CD4-positive, CD25-positive, alpha-beta regulatory T cell (primary cell): Measurements from ENCODE around the gene FAM117A. TPM values are rescaled to one million over a fixed set of nuclear protein-coding genes. Genes with fewer than 3 reads are reported as not detected.
"Not testable (repeated sequence)": the region's sequence is repeated elsewhere in the genome, so short reads cannot be mapped to it uniquely, and the experiment has no call there.

Experiments used
- ATAC-seq, 2 donors: fragments of 150-1000 bp; cut with Tn5 transposase; one replicate each; pipeline ENCODE4 v1.10.0; 2021; ENCODE audit warnings: low read depth in 2 of 2, moderate number of reproducible peaks in 2 of 2, moderate library complexity in 1 of 2
- DNase-seq, 3 donors: peaks; one replicate each; pipeline versions ENCODE4 v3.0.0 to v3.0.0-alpha.2; 2012 to 2022; ENCODE audit warnings: mixed read lengths in 1 of 3
- H3K27ac ChIP-seq: one replicate; pipeline ENCODE4 v1.7.0; 2013; ENCODE audit warnings: mild to moderate bottlenecking, low read length; ENCODE audit not compliant: insufficient read depth, poor library complexity, severe bottlenecking
- H3K27me3 ChIP-seq: one replicate; pipeline ENCODE4 v1.7.0; 2013; ENCODE audit warnings: low read length; ENCODE audit not compliant: control insufficient read depth, insufficient read depth
- H3K36me3 ChIP-seq: one replicate; pipeline ENCODE4 v1.7.0; 2013; ENCODE audit warnings: mild to moderate bottlenecking, low read length, moderate library complexity; ENCODE audit not compliant: control insufficient read depth, insufficient read depth
- H3K4me1 ChIP-seq: 2 replicates; pipeline ENCODE4 v1.7.0; 2013; ENCODE audit warnings: mild to moderate bottlenecking, low read length; ENCODE audit not compliant: insufficient read depth, control insufficient read depth, poor library complexity, severe bottlenecking
- H3K4me3 ChIP-seq: one replicate; pipeline ENCODE4 v1.7.0; 2013; ENCODE audit warnings: low read depth, mild to moderate bottlenecking, low read length, moderate library complexity
- H3K9me3 ChIP-seq, 2 experiments: 1 replicate in 1 of 2; 2 replicates in 1 of 2; pipeline ENCODE4 v1.7.0; 2013; ENCODE audit warnings: low read length in 2 of 2, mild to moderate bottlenecking in 1 of 2, moderate library complexity in 1 of 2; ENCODE audit not compliant: control insufficient read depth in 2 of 2
- H3K27ac Mint-ChIP-seq, 3 donors: one replicate each; pipeline ENCODE4 v1.8.0; 2020 to 2022; ENCODE audit warnings: mild to moderate bottlenecking in 3 of 3, mixed read lengths in 3 of 3, moderate library complexity in 2 of 3
- H3K27me3 Mint-ChIP-seq: one replicate; pipeline ENCODE4 v1.8.0; 2022; ENCODE audit warnings: mild to moderate bottlenecking, mixed read lengths
- H3K36me3 Mint-ChIP-seq: one replicate; pipeline ENCODE4 v1.8.0; 2020; ENCODE audit warnings: mixed read lengths
- H3K4me1 Mint-ChIP-seq, 4 donors: one replicate each; pipeline ENCODE4 v1.8.0; 2020 to 2022; ENCODE audit warnings: mixed read lengths in 4 of 4, mild to moderate bottlenecking in 1 of 4
- H3K4me3 Mint-ChIP-seq, 4 donors: one replicate each; pipeline ENCODE4 v1.8.0; 2020 to 2022; ENCODE audit warnings: mild to moderate bottlenecking in 4 of 4, mixed read lengths in 4 of 4, moderate library complexity in 3 of 4
- H3K9me3 Mint-ChIP-seq, 7 donors: one replicate each; pipeline ENCODE4 v1.8.0; 2020 to 2022; ENCODE audit warnings: mixed read lengths in 7 of 7, mild to moderate bottlenecking in 3 of 7, moderate library complexity in 2 of 7
- polyA plus RNA-seq, 4 donors: library from polyadenylated mRNA; unstranded; fragments of 300-500 nt; fragmentation: Illumina TruSeq; gene quantifications; one replicate each; pipeline ENCODE4 v1.2.3, GENCODE V29; 2021
- total RNA-seq: library from RNA; stranded (reverse); gene quantifications from one replicate; pipeline ENCODE4 v1.2.3, GENCODE V29; 2022

The FAM117A gene
- total and polyA plus RNA-seq, 5 donors from 2014 or later = 49.0 to 83.3 (median 67.0) TPM

GRCh38 chr17:49725452-49726130 is 38.3 kb downstream of the FAM117A start:
- Mint-ChIP-seq H3K4me1 (peaks cover 13 to 74% (median 32%) of the 10 kb centered on the region in 4 donors), H3K27me3 (no peaks in the 10 kb centered on the region), H3K36me3 (peaks cover 27% of the 10 kb centered on the region), H3K4me3 (peak overlapping the region in 1 of 4 donors; percentile 24), H3K27ac (peak overlapping the region; percentile 82 to 90 (median 90)), H3K9me3 (no peaks in the 10 kb centered on the region)
- H3K4me1 ChIP-seq = peaks cover 33% of the 10 kb centered on the region
- H3K36me3 ChIP-seq = peaks cover 86% of the 10 kb centered on the region
- no peak for ATAC-seq
- no peak overlapping the region for H3K27ac ChIP-seq
- H3K27me3 ChIP-seq = no peaks in the 10 kb centered on the region
- no peak overlapping the region for H3K4me3 ChIP-seq
- DNase-seq = no peak
- no peaks in the 10 kb centered on the region for H3K9me3 ChIP-seq

GRCh38 chr17:49724552-49724951 is 39.4 kb downstream of the FAM117A start:
- Histone ChIP-seq H3K4me1 (peaks cover 22% of the 10 kb centered on the region), H3K36me3 (peaks cover 87% of the 10 kb centered on the region)
- Mint-ChIP-seq H3K27ac (peak overlapping the region in 2 of 3 donors; percentile 90), H3K4me1 (peaks cover 13 to 65% (median 27%) of the 10 kb centered on the region in 4 donors), H3K36me3 (peaks cover 35% of the 10 kb centered on the region)
- not testable (repeated sequence) for H3K27me3 Mint-ChIP-seq, H3K27ac ChIP-seq, H3K27me3 ChIP-seq, H3K9me3 ChIP-seq, H3K4me3 Mint-ChIP-seq, ATAC-seq, DNase-seq, H3K9me3 Mint-ChIP-seq, H3K4me3 ChIP-seq

- ATAC-seq (no peak), DNase-seq (no peak)
- Mint-ChIP-seq H3K4me1 (peaks cover 8 to 54% (median 19%) of the 10 kb centered on the region in 4 donors), H3K9me3 (no peaks in the 10 kb centered on the region), H3K27me3 (no peaks in the 10 kb centered on the region), H3K27ac (peak overlapping the region; percentile 82 to 96 (median 90)), H3K36me3 (peaks cover 27% of the 10 kb centered on the region), H3K4me3 (no peak overlapping the region)
- Histone ChIP-seq H3K27ac (peak overlapping the region; percentile 54), H3K36me3 (peaks cover 87% of the 10 kb centered on the region), H3K9me3 (no peaks in the 10 kb centered on the region), H3K27me3 (no peaks in the 10 kb centered on the region), H3K4me1 (peaks cover 14% of the 10 kb centered on the region), H3K4me3 (no peak overlapping the region)
Measured at GRCh38 chr17:49723423-49723822, 40.5 kb downstream of the FAM117A start.

- peaks cover 36% of the 10 kb centered on the region for H3K36me3 Mint-ChIP-seq
- H3K36me3 ChIP-seq = peaks cover 89% of the 10 kb centered on the region
- DNase-seq = no peak
Measured at GRCh38 chr17:49722066-49722465, 41.9 kb downstream of the FAM117A start.

GRCh38 chr17:49717371-49717861 is 46.5 kb downstream of the FAM117A start:
- H3K9me3 Mint-ChIP-seq = no peaks in the 10 kb centered on the region
- peaks cover 52% of the 10 kb centered on the region for H3K36me3 Mint-ChIP-seq
- peak in 1 of 2 donors; percentile 35 for ATAC-seq
- H3K27me3 Mint-ChIP-seq = no peaks in the 10 kb centered on the region
- H3K27ac Mint-ChIP-seq = peak overlapping the region; percentile 92 to 97 (median 94)
- peak overlapping the region in 1 of 4 donors; percentile 54 for H3K4me3 Mint-ChIP-seq
- Histone ChIP-seq H3K27me3 (no peaks in the 10 kb centered on the region), H3K27ac (peak overlapping the region; percentile 70), H3K4me3 (no peak overlapping the region), H3K36me3 (peaks cover 92% of the 10 kb centered on the region), H3K4me1 (peaks cover 31% of the 10 kb centered on the region), H3K9me3 (no peaks in the 10 kb centered on the region)
- peaks cover 9 to 44% (median 28%) of the 10 kb centered on the region in 4 donors for H3K4me1 Mint-ChIP-seq
- peak in 1 of 3 donors; percentile 29 for DNase-seq

More at GRCh38 chr17:49722066-49722465, 41.9 kb downstream of the FAM117A start:
- Mint-ChIP-seq H3K4me1 (peaks cover 8 to 53% (median 21%) of the 10 kb centered on the region in 4 donors), H3K4me3 (no peak overlapping the region), H3K9me3 (no peaks in the 10 kb centered on the region), H3K27me3 (no peaks in the 10 kb centered on the region), H3K27ac (no peak overlapping the region)
- Histone ChIP-seq H3K4me3 (no peak overlapping the region), H3K27me3 (no peaks in the 10 kb centered on the region), H3K9me3 (no peaks in the 10 kb centered on the region), H3K27ac (no peak overlapping the region), H3K4me1 (peaks cover 22% of the 10 kb centered on the region)
- no peak for ATAC-seq

GRCh38 chr17:49716668-49717364 is 47.1 kb downstream of the FAM117A start:
- H3K36me3 ChIP-seq = peaks cover 92% of the 10 kb centered on the region
- ATAC-seq (no peak), DNase-seq (no peak)
- no peaks in the 10 kb centered on the region for H3K27me3 ChIP-seq
- Mint-ChIP-seq H3K36me3 (peaks cover 52% of the 10 kb centered on the region), H3K27ac (peak overlapping the region; percentile 92 to 99 (median 97)), H3K4me3 (peak overlapping the region in 2 of 4 donors; percentile 7 to 14), H3K27me3 (no peaks in the 10 kb centered on the region), H3K9me3 (no peaks in the 10 kb centered on the region), H3K4me1 (peaks cover 9 to 44% (median 27%) of the 10 kb centered on the region in 4 donors)
- H3K9me3 ChIP-seq = no peaks in the 10 kb centered on the region
- H3K4me3 ChIP-seq = no peak overlapping the region
- H3K4me1 ChIP-seq = peaks cover 31% of the 10 kb centered on the region
- H3K27ac ChIP-seq = peak overlapping the region; percentile 70

GRCh38 chr17:49715717-49716279 is 48.1 kb downstream of the FAM117A start:
- peak overlapping the region; percentile 70 for H3K27ac ChIP-seq
- H3K4me1 Mint-ChIP-seq = peaks cover 9 to 42% (median 25%) of the 10 kb centered on the region in 4 donors
- peaks cover 93% of the 10 kb centered on the region for H3K36me3 ChIP-seq
- DNase-seq = peak in 1 of 3 donors; percentile 35
- no peaks in the 10 kb centered on the region for H3K9me3 Mint-ChIP-seq
- H3K4me3 ChIP-seq = no peak overlapping the region
- no peaks in the 10 kb centered on the region for H3K9me3 ChIP-seq
- H3K27me3 ChIP-seq = no peaks in the 10 kb centered on the region
- no peaks in the 10 kb centered on the region for H3K27me3 Mint-ChIP-seq
- H3K4me1 ChIP-seq = peaks cover 31% of the 10 kb centered on the region
- H3K4me3 Mint-ChIP-seq = peak overlapping the region; percentile 40 to 73 (median 64)
- peak overlapping the region; percentile 92 to 99 (median 97) for H3K27ac Mint-ChIP-seq
- peaks cover 46% of the 10 kb centered on the region for H3K36me3 Mint-ChIP-seq
- ATAC-seq = peak; percentile 14 to 16
